Measurements from ENCODE around the gene INPP5J.

DNA sequence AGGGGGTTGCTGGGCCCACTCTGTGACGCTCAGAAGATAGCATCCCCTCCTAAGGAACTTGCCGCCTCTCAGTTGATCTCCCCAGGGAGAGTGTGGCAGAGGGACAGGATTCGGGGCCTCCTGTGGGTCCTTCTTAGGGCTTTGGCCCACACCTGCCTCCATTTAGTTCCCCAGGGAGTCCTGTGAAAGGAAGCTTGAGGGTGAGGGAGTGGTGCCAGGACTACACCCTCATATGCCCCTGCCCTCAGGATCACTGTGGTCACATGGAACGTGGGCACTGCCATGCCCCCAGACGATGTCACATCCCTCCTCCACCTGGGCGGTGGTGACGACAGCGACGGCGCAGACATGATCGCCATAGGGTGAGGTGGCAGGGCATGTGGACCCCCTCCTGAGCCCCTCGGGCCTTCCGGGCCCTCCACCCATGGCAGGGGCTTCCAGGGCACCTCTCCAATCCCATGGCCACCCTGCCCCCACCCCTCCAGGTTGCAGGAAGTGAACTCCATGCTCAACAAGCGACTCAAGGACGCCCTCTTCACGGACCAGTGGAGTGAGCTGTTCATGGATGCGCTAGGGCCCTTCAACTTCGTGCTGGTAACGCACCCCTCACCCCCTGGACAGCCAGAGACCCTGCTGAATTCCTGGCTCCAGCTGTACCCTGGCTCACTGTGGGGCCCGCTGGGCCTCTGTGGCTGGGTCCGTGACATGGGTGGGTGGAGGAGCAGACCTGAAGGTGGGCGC lies 3.5 kb downstream of the INPP5J start:
- TF ChIP-seq BHLHE40 (IDR thresholded peaks at IDR 0.05; ENCODE audit: borderline replicate concordance) (no peak), CTBP1 (IDR thresholded peaks at IDR 0.05; ENCODE audit: borderline replicate concordance) (no peak), ARNT (IDR thresholded peaks at IDR 0.05) (no peak), FOXA1 (IDR thresholded peaks at IDR 0.05) (no peak), SUZ12 (IDR thresholded peaks at IDR 0.05) (no peak), NFRKB (IDR thresholded peaks at IDR 0.05) (no peak), TARDBP (IDR thresholded peaks at IDR 0.05) (no peak), SP1 (IDR thresholded peaks at IDR 0.05) (no peak), HDGF (IDR thresholded peaks at IDR 0.05; ENCODE audit: borderline replicate concordance) (no peak), FOXM1 (IDR thresholded peaks at IDR 0.05; ENCODE audit: borderline replicate concordance) (no peak)
- TF ChIP-seq, protein P1, sequence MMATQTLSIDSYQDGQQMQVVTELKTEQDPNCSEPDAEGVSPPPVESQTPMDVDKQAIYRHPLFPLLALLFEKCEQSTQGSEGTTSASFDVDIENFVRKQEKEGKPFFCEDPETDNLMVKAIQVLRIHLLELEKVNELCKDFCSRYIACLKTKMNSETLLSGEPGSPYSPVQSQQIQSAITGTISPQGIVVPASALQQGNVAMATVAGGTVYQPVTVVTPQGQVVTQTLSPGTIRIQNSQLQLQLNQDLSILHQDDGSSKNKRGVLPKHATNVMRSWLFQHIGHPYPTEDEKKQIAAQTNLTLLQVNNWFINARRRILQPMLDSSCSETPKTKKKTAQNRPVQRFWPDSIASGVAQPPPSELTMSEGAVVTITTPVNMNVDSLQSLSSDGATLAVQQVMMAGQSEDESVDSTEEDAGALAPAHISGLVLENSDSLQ (IDR thresholded peaks at IDR 0.05): no peak

Measured in HEK293T (cell line).